Measurements from ENCODE around the gene STARD5. TPM values are rescaled to one million over a fixed set of nuclear protein-coding genes. Genes with fewer than 3 reads are reported as not detected.

The STARD5 gene
- total and polyA plus RNA-seq, 2 experiments from 2014 or later = 3.8 to 10.1 TPM

- no peaks in the 10 kb centered on the region for H4K20me1 ChIP-seq (replicated peaks; ENCODE audit: insufficient read depth)
- no peak overlapping the region for H3K4me2 ChIP-seq
- Mint-ChIP-seq H3K36me3 (ENCODE audit: low read depth) (no peaks in the 10 kb centered on the region), H3K27me3 (ENCODE audit: insufficient read depth, low read depth, poor library complexity) (peaks cover 11% of the 10 kb centered on the region), H3K27ac (no peak overlapping the region), H3K9me3 (no peaks in the 10 kb centered on the region), H3K4me1 (peaks cover 41% of the 10 kb centered on the region), H3K4me3 (no peak overlapping the region)
- no peak for TF ChIP-seq ZNF462 (CRISPR knock-in tag; IDR thresholded peaks at IDR 0.05)
- no peak for TF ChIP-seq ZNF114 (CRISPR knock-in tag; IDR thresholded peaks at IDR 0.05)
- H3K27ac ChIP-seq (ENCODE audit: low read depth) = no peak overlapping the region
- H3K4me3 ChIP-seq = no peak overlapping the region
- DNase-seq (ENCODE audit: low spot score) (no peak), ATAC-seq (no peak)
- H3K27me3 ChIP-seq (ENCODE audit: insufficient read depth) = no peaks in the 10 kb centered on the region
- no peaks in the 10 kb centered on the region for H3K9me2 ChIP-seq (ENCODE audit: insufficient read depth)
- no peaks in the 10 kb centered on the region for H3K36me3 ChIP-seq (ENCODE audit: insufficient read depth)
- no peaks in the 10 kb centered on the region for H3F3A ChIP-seq (replicated peaks; ENCODE audit: low read depth)
- H3K79me2 ChIP-seq (replicated peaks; ENCODE audit: insufficient read depth) = no peaks in the 10 kb centered on the region
- H3K4me1 ChIP-seq (ENCODE audit: insufficient read depth) = peaks cover 7% of the 10 kb centered on the region; the same call in 1 of the 2 replicates
- no peak overlapping the region for H2AFZ ChIP-seq
These were observed 25.3 kb downstream of the STARD5 start for GRCh38 chr15:81298611-81299010.

GRCh38 chr15:81297603-81298575, 26.1 kb downstream of the STARD5 start:
- Histone ChIP-seq H3K4me1 (ENCODE audit: insufficient read depth) (0 out of 2 replicates have a peak, but pooled peaks cover 3% of the 10 kb centered on the region), H2AFZ (no peak overlapping the region), H3K79me2 (replicated peaks; ENCODE audit: insufficient read depth) (no peaks in the 10 kb centered on the region), H3K36me3 (ENCODE audit: insufficient read depth) (no peaks in the 10 kb centered on the region), H3K9me2 (ENCODE audit: insufficient read depth) (no peaks in the 10 kb centered on the region), H3K27me3 (ENCODE audit: insufficient read depth) (no peaks in the 10 kb centered on the region), H3K4me2 (no peak overlapping the region), H3F3A (replicated peaks; ENCODE audit: low read depth) (no peaks in the 10 kb centered on the region), H3K27ac (ENCODE audit: low read depth) (no peak overlapping the region), H4K20me1 (replicated peaks; ENCODE audit: insufficient read depth) (no peaks in the 10 kb centered on the region), H3K4me3 (no peak overlapping the region)
- H3K9me3 Mint-ChIP-seq = no peaks in the 10 kb centered on the region
- ATAC-seq = no peak
- H3K36me3 Mint-ChIP-seq (ENCODE audit: low read depth) = no peaks in the 10 kb centered on the region
- no peak for TF ChIP-seq ZNF331 (CRISPR knock-in tag; IDR thresholded peaks at IDR 0.05; ENCODE audit: low read depth)
- no peak for TF ChIP-seq CREB1 (CRISPR knock-in tag; IDR thresholded peaks at IDR 0.05; ENCODE audit: low read depth)
- H3K27ac Mint-ChIP-seq = no peak overlapping the region
- H3K4me1 Mint-ChIP-seq = peaks cover 35% of the 10 kb centered on the region
- no peak overlapping the region for H3K4me3 Mint-ChIP-seq
- peaks cover 8% of the 10 kb centered on the region for H3K27me3 Mint-ChIP-seq (ENCODE audit: insufficient read depth, low read depth, poor library complexity)
- no peak for DNase-seq (ENCODE audit: low spot score)

Measured in GM23338 (cell line).